22Rv1 (cell line): ENCODE measurements around the gene IL10RA.

Experiments
- CTCF ChIP-seq: fragments of 450-650 bp; IDR thresholded peaks from 2 replicates; pipeline ENCODE4 v1.5.1; 2017; ENCODE audit warnings: mild to moderate bottlenecking
- ZFX ChIP-seq: fragments of 450-650 bp; IDR thresholded peaks from 2 replicates; pipeline ENCODE4 v1.6.1; 2017; ENCODE audit warnings: antibody characterized with exemption, borderline replicate concordance

DNA sequence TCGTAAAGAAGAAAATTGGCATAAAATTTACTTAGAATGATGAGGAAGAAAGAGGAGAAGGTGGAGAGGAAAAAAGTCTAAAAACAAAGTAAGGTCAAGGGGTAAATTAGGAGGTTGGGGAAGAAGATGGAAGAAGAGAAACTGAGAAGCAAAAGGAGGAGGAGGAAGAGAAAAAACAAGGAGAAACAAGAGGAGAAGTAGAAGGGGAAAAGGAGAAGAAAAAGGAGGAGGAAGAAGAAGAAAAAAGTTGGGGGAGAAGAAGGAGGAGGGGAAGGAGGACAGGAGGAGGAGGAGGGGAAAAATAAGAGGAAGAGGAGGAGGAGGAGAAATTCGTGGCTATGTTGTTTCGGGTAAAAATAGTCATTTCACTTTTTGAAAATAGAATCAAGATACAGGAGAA is 42.4 kb downstream of the IL10RA start:
- TF ChIP-seq CTCF (no peak), ZFX (no peak)
